Testis (tissue), 3 donors: ENCODE results near the gene ADAM10. TPM values are rescaled to one million over a fixed set of nuclear protein-coding genes. Genes with fewer than 3 reads are reported as not detected.

Source experiments
- DNase-seq: peaks from one replicate; pipeline ENCODE4 v3.0.0-alpha.2; 2019
- H3K27ac ChIP-seq, 2 donors: fragments of 200-600 bp; sonication (generic); one replicate each; pipeline ENCODE4 v1.5.1; 2019
- H3K27me3 ChIP-seq: fragments of 200-600 bp; sonication (generic); one replicate; pipeline ENCODE4 v1.5.1; 2019
- H3K36me3 ChIP-seq: fragments of 200-600 bp; sonication (generic); one replicate; pipeline ENCODE4 v1.5.1; 2017; ENCODE audit warnings: low read depth; ENCODE audit errors: missing control alignments
- H3K4me1 ChIP-seq: fragments of 200-600 bp; sonication (generic); one replicate; pipeline ENCODE4 v1.5.1; 2019
- H3K4me3 ChIP-seq, 2 donors: fragments of 200-600 bp; sonication (generic); one replicate each; pipeline ENCODE4 v1.5.1; 2017 to 2019
- H3K9me3 ChIP-seq: fragments of 200-600 bp; sonication (generic); one replicate; pipeline ENCODE4 v1.5.1; 2017
- POLR2A ChIP-seq: fragments of 450-650 bp; IDR thresholded peaks from one replicate; pipeline ENCODE4 v1.6.1; 2017; ENCODE audit warnings: antibody characterized with exemption, mild to moderate bottlenecking, moderate library complexity
- WGBS, 2 donors: methylation state at CpG; one replicate each; pipeline ENCODE4 v1.1.5; 2018; 5-methylcytosine and 5-hydroxymethylcytosine counted together
- intact Hi-C: fragments of 100-400 bp; cut with DNase I; formaldehyde crosslinking; loops from one replicate; pipeline ENCODE4 v1.15.1; 2023; ENCODE audit warnings: low total_unique reads
- polyA plus RNA-seq: library from polyadenylated mRNA; stranded (reverse); fragments of 350-450 nt; fragmentation: Illumina TruSeq; extraction: RNeasy Lipid Tissue Mini Kit (QIAGEN cat#74804); gene quantifications from one replicate; pipeline ENCODE4 v1.2.3, GENCODE V29; 2014; ENCODE audit warnings: low read depth, low replicate concordance; ENCODE audit not compliant: insufficient read depth
- total RNA-seq, 2 donors: library from RNA; depleted of rRNA; stranded (reverse); fragments of >200 nt; gene quantifications; one replicate each; pipeline ENCODE4 v1.2.3, GENCODE V29; 2016
- TF ChIP-seq, protein P1 (sequence below), 3 experiments: fragments of 450-650 bp in 2 of 3; fragments of 200-600 bp in 1 of 3; sonication (generic) in 1 of 3; IDR thresholded peaks; one replicate each; pipeline ENCODE4 v1.5.1; 2016 to 2019; ENCODE audit warnings: antibody characterized with exemption in 3 of 3, mild to moderate bottlenecking in 2 of 3, moderate library complexity in 1 of 3

Gene ADAM10
- total and polyA plus RNA-seq, 3 donors from 2014 or later = 46.2 to 65.5 (median 58.7) TPM

DNA sequence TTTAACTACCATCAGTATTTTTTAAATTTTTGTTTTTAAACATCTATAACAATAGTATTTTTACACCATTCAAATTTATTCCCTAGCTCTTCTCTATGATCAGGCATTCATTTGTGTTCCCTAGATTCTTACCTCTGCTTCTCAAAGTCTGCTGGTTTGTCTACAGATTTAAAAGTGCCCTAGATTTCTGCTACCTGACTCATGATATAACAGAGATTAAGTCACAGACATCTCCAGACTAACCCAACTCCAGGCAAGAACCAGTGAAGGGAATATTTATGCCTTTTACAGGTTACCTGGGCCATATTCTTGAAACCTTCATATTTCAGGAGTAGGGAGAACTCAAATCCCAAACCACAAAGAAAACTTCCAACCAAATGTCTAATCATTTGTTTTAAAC is 38.8 kb downstream of the ADAM10 start:
- H3K4me1 ChIP-seq = no peaks in the 10 kb centered on the region
- no peaks in the 10 kb centered on the region for H3K9me3 ChIP-seq
- H3K27me3 ChIP-seq = no peaks in the 10 kb centered on the region
- TF ChIP-seq, protein P1, sequence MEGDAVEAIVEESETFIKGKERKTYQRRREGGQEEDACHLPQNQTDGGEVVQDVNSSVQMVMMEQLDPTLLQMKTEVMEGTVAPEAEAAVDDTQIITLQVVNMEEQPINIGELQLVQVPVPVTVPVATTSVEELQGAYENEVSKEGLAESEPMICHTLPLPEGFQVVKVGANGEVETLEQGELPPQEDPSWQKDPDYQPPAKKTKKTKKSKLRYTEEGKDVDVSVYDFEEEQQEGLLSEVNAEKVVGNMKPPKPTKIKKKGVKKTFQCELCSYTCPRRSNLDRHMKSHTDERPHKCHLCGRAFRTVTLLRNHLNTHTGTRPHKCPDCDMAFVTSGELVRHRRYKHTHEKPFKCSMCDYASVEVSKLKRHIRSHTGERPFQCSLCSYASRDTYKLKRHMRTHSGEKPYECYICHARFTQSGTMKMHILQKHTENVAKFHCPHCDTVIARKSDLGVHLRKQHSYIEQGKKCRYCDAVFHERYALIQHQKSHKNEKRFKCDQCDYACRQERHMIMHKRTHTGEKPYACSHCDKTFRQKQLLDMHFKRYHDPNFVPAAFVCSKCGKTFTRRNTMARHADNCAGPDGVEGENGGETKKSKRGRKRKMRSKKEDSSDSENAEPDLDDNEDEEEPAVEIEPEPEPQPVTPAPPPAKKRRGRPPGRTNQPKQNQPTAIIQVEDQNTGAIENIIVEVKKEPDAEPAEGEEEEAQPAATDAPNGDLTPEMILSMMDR (IDR thresholded peaks at IDR 0.05) = no peak
- no peak for TF ChIP-seq POLR2A
- H3K27ac ChIP-seq = no peak overlapping the region
- intact Hi-C loops = no loop called here
- no peak overlapping the region for H3K4me3 ChIP-seq
- no peak for DNase-seq
- H3K36me3 ChIP-seq = no peaks in the 10 kb centered on the region

DNA sequence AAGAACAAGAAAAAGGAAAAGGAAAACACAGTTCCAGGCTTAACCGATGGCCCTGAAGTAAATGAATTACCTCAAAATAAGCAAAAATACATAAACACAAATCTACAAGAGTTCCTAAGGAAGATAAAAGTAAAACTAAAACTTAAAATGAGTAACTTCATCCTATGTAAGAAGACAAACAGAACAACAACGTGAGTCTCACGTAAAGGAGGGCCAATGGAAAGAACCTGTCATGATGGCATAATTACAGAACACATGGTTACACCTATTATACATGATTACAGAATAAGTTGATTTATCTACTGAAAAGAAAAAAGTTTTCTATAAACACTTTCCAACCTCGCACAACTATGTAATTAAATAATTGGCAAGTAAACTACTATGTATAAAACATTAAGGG is 42.1 kb downstream of the ADAM10 start:
- H3K9me3 ChIP-seq = no peaks in the 10 kb centered on the region
- DNase-seq = no peak
- 90 to 93% methylated on average over 4 of the region's 4 CpGs for WGBS, 2 donors
- no peaks in the 10 kb centered on the region for H3K4me1 ChIP-seq
- intact Hi-C loops = no loop called here
- no peak for TF ChIP-seq POLR2A
- TF ChIP-seq, protein P1 (IDR thresholded peaks at IDR 0.05) = no peak
- no peaks in the 10 kb centered on the region for H3K27me3 ChIP-seq
- no peak overlapping the region for H3K4me3 ChIP-seq
- no peaks in the 10 kb centered on the region for H3K36me3 ChIP-seq
- no peak overlapping the region for H3K27ac ChIP-seq

DNA sequence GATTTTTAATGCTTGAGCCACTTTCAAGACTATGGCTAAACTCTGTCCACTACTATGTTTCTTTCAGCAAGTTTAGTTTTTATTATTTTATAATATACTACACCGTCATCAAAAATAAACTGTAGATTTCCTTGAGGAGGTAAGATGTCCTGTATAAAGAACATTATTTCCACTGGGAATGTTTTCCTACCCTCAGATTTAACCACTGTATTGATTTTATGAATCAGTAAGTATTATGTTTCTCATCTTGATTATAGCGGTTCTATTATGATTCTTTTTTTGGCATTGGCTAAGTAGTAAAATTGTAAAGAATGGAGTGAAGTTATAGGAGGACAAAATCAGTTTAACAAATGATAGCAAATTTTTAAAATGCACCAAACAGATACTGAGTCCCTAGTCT is 44.4 kb downstream of the ADAM10 start:
- intact Hi-C loops = no loop called here
- H3K4me1 ChIP-seq = no peaks in the 10 kb centered on the region
- TF ChIP-seq, protein P1 (IDR thresholded peaks at IDR 0.05) = no peak
- TF ChIP-seq POLR2A = no peak
- H3K27ac ChIP-seq = no peak overlapping the region
- no peaks in the 10 kb centered on the region for H3K9me3 ChIP-seq
- 85 to 89% methylated on average over 2 of the region's 2 CpGs for WGBS, 2 donors
- no peaks in the 10 kb centered on the region for H3K27me3 ChIP-seq
- no peak overlapping the region for H3K4me3 ChIP-seq
- no peak for DNase-seq
- no peaks in the 10 kb centered on the region for H3K36me3 ChIP-seq

DNA sequence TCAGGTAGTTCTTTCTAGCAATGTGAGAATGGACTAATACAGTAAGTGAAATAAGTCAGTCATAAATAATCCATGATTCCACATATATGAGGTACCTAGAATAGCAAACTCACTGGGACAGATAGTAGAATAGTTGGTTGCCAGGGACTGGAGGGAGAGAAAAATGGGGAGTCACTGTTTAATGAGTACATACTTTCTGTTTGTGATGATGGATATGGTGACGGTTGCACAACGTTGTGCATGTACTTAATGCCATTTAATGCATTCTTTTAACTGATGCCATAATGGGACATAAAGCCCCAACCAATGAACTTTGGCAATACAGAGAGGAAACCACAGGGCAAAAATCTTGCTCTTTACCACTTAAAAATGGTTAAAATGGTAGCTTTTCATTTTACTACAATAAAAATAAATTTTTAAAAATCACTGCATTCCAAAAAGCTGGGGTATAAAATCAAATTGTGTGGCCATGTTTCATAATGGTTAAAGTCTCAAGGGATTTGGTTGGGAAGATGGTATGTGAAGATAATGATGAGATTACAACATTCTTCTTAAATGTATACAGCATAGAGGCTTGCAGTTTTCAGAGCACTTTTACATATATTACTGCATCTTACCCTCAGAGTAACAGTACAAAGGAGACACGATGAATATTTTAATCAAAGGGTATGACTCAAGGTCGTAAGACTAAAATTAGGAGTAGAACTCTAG is 45.2 kb downstream of the ADAM10 start:
- H3K36me3 ChIP-seq = no peaks in the 10 kb centered on the region
- H3K27me3 ChIP-seq = no peaks in the 10 kb centered on the region
- no peak for TF ChIP-seq POLR2A
- TF ChIP-seq, protein P1 (IDR thresholded peaks at IDR 0.05) = no peak
- no peak overlapping the region for H3K27ac ChIP-seq
- intact Hi-C loops = no loop called here
- H3K9me3 ChIP-seq = no peaks in the 10 kb centered on the region
- DNase-seq = no peak
- H3K4me3 ChIP-seq = no peak overlapping the region
- 88 to 91% methylated on average over 4 of the region's 4 CpGs for WGBS, 2 donors
- no peaks in the 10 kb centered on the region for H3K4me1 ChIP-seq

DNA sequence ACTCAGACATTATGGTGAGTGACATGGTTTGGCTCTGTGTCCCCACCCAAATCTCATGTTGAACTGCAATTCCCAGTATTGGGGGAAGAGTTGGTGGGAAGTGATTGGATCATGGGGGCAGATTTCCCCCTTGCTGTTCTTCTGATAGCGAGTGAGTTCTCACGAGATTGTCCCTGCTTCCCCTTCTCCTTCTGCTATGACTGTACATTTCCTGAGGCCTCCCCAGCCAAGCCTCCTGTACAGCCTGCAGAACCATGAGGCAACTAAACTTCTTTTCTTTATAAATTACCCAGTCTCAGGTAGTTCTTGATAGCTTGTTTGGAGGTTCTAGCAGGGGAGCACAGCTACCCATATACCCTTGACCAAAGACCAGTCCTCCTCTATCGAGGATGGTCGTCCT is 45.9 kb downstream of the ADAM10 start:
- H3K27ac ChIP-seq = no peak overlapping the region
- H3K27me3 ChIP-seq = no peaks in the 10 kb centered on the region
- H3K4me3 ChIP-seq = no peak overlapping the region
- DNase-seq = no peak
- no peaks in the 10 kb centered on the region for H3K4me1 ChIP-seq
- intact Hi-C loops = no loop called here
- no peaks in the 10 kb centered on the region for H3K9me3 ChIP-seq
- no peaks in the 10 kb centered on the region for H3K36me3 ChIP-seq
- TF ChIP-seq POLR2A = no peak
- TF ChIP-seq, protein P1 (IDR thresholded peaks at IDR 0.05) = no peak
- 87 to 89% methylated on average over 4 of the region's 4 CpGs for WGBS, 2 donors
